Activated CD4-positive, CD25-positive, alpha-beta regulatory T cell treated with anti-CD3 and anti-CD28 coated beads, Interleukin-2, amount 50 U/mL, for 24 hours (primary cell): ENCODE data around the gene HSPA12A.

Source experiments
- ATAC-seq, 2 donors: fragments of 150-1000 bp; cut with Tn5 transposase; one replicate each; pipeline ENCODE4 v1.10.0; 2021; ENCODE audit warnings: mild to moderate bottlenecking in 1 of 2, moderate library complexity in 1 of 2

HSPA12A gene

DNA sequence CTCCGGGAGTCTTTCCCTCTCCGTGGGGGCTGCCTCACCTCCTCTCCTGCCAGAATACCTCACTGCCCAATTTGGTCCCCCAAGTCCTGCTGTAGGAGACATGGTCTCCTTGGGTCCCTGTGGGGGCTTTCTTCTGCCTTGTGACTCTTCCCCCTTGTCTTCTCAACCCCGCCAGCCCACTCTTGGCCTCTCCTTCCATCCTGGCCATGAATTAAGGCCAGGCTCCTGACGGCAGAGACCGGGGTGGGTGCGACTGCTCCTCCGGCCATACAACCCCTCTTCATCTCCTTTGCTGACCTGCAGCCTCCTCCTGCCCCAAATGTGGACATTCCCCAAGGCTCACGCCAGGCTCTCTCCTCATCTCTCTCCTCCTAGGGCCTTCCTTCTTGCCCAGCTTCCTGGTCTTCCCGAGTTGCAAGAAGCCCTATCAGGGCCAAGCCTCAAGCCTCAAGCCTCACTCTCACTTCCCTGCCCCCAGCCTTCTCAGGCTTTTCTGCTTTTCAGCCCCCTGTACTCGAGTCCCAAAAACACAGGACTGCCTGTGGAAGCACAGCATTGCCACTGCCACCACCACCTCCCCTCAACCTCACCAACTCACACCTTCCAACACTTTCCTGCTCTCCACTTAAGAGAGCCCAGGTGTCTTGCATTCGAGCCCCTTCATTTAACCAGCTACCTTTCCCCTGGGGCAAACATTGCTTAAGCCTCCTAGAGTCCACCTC is 120.3 kb downstream of the HSPA12A start:
- no peak for ATAC-seq

DNA sequence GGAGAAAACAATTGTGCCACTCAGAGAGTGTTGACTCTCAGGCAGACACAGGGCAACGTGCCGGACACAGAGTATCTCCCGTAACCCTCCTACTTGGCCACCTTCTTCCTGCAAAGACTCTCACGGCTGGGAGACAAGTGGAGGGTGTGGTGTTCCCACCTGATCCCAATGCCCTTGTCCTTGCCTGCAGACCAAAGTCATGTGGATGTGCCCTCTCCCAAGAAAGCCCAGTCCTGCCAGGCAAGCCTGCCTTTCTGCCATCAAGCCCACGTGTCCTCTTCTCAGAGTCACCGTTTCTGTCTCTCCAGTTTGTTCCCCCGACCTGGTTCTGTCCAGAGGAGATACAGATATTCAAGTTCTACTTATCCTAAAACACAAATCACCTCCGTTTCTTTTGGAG is 120.9 kb downstream of the HSPA12A start:
- no peak for ATAC-seq
